GM21576 (cell line): ENCODE measurements around the gene APCDD1.
"Not testable (repeated sequence)": the region's sequence is repeated elsewhere in the genome, so short reads cannot be mapped to it uniquely, and the experiment has no call there.

Experiments used
- ATAC-seq: cut with Tn5 transposase; IDR thresholded peaks from one replicate; pipeline ENCODE4 v1.9.1; 2021; ENCODE audit warnings: mild to moderate bottlenecking, moderate library complexity; ENCODE audit not compliant: unreplicated experiment

The APCDD1 gene

DNA sequence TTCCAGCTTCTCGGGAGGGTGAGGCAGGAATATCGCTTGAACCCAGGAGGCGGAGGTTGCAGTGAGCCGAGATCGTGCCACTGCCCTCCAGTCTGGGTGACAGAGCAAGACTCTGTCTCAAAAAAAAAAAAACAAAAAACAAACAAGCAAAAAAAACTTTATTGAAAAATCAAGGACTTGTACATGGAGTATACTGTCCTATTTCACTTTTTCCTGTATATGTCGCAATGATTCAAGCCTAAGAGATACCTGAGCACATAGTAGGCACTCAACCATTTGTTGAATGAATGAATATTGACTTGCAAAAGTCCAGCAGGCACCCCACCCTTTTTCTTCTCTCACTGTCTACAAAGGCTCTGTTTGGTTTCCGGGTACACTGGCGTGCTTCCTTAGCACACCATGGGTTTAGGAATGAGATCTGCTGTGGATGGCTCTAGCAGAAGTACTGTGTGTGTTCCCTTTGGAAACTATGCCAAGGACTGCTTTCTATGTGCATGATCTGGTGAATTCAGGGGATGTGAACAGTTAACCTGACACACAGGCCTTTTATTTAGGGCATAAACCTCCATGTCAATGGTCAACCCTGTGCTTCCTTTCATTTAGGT, 6.1 kb downstream of the APCDD1 start:
- ATAC-seq: no peak

DNA sequence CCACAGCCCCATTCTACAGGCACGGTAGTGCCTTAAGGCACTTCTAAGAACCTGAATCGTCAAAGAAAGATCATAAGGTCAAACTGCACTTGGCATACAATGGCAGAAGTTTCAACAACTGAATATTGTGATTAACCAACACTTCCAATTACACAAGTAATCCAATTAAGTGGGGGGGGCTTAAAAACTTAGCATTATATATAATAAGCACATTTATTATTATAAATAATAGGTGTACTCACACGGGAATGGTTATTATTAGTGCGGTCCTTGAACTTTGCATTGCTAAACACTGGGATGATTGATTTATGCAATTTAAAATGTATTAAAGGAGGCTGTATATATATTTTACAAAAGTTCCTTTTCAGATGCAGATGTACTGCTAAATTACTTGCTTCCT, 7.6 kb downstream of the APCDD1 start:
- no peak for ATAC-seq

DNA sequence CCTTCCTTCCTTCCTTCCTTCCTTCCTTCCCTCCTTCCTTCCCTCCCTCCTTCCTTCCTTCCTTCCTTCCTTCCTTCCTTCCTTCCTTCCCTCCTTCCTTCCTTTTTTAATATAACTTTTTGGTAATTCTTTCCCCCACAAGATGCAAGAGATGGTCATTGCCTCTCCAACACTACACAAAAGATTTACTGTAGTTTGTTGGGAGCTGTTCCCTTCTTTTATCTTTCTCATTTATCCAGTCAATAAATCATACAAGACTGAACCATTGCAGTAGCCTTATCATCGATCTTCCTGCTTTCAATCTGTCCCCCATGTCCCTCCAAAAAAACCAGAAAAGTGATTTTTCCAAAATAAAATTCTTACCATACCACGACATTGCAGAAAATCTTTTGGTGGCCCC, 8.2 kb downstream of the APCDD1 start:
- ATAC-seq: no peak

DNA sequence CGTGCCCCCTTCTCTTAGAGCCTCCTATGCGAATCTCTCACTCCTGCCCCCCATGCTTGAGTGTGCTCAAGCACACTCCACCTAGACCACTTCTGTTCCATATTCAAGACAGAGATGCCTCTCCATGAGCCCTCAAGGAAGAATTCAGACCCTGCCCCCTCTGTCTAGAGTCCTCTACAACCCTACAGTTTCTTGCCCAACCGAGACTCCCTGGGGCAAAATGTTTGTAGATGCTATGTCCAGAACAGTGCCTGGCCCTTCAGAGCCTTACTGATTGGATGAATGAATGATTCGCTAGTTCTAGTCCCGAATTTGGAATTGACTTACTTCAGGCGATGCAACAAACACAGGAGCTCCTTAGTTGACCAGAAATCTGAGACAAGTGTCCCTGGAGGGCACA, 8.7 kb downstream of the APCDD1 start:
- no peak for ATAC-seq

DNA sequence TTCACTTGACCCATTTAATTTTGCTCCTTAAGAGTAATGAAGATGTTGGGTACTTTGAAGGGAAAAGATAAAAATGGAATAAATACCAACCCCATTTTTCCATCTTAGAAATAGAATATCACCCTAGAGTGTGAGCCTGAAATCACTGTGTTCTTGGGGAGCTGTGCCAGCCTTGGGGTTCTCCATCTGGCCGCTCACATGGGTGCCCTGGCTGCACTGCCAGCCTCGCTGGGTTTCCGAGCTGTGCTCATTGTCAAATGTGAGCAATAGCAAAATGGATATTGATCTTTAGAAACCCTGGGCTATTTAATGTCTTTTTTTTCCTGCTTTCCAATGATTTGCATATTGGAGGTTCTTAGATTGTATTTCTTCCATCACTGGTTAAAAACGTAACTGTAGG, 9.3 kb downstream of the APCDD1 start:
- no peak for ATAC-seq

DNA sequence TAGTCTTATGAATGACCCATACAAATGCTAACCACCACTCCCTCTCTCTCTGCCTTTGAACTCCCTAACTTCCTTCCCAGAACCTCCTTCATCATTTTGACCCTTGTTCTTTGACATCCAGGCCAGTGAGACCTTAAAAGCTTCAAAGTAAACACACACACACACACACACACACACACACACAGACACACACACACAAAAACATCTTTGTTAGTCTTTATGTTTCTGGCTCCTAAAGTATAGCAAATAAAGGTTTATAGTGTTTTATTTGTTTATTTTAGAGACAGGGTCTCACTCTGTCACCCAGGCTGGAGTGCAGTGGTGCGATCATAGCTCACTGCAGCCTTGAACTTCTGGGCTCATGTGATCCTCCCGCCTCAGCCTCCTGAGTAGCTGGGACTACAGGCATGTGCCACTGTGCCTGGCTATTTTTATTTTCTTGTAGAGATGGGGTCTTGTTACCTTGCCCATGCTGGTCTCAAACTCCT, 9.8 kb downstream of the APCDD1 start:
- not testable (repeated sequence) for ATAC-seq

DNA sequence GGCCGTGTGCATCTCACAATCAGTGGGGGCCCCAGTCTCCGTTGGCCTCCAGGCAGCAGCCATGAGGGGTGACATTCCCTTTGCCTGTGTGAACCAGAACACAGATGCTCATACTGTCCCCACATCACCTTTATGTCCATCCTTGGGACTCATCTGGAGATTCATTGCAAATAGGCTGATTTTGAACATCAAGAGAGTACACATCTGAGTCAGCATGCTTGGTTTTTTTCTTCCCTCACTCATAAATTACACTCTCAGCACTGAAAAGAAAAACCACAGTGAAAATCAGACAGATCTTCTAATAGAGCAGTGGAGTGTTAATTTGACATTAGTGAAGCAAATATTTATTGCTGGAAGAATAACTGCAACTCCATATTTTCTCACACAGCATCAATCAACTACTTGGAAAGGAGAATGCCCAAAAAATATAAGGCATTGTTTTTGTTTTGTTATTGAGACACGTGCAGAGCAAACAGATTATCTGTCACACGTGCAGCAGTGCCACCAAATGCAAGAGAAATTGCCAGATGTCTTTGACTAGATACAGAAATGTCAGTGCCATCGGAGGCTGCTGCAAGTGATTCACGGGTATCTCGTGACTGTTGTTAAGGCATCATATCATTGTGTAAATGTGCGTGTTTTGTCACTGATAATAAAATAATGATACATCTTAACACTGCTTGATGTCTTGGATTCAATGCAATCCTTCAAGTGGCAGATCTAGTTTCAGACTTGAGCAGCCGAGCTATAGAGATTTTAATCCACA, 10.9 kb downstream of the APCDD1 start:
- ATAC-seq: no peak

DNA sequence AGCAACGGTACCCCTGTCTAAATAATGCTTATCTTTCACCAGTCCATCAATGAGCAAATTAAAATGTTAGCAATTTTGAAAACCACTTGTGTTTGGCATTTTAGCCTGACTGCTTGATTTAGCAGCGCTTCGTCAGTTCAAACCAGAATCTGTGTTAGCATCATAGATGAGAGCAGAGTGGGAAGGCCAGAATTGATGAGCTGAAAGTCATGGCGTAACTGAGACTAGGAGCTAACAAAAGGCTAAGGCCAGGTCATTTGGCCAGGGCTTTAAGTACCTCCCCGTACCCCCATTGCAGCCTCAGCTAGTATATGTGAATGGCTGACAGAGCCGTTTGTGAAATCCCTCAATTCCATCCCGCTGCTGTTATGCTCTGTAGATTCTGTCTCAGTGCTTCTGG, 16.0 kb downstream of the APCDD1 start:
- no peak for ATAC-seq

DNA sequence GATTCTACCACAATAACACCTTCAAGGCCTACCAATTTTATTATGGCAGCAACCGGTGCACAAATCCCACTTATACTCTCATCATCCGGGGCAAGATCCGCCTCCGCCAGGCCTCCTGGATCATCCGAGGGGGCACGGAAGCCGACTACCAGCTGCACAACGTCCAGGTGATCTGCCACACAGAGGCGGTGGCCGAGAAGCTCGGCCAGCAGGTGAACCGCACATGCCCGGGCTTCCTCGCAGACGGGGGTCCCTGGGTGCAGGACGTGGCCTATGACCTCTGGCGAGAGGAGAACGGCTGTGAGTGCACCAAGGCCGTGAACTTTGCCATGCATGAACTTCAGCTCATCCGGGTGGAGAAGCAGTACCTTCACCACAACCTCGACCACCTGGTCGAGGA, 17.1 kb downstream of the APCDD1 start:
- ATAC-seq: no peak

DNA sequence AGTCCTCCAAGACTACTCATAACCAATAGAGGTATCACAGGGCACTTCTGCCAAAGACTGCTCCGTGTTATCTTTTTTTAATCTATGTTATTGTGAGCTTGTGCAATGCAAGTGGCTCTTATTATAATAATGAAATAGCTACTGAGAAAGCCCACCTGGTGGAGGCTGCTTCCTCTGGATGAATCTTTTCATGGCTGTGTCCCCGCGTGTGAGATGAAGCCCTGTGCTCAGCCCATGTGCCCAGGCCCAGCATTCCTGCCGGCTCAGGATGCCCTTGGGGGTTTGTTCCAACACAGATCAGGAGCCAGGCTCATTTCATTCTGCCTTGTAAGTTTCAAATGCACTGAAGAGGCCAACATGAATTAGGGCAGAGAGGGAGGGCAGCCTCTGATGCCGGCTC, 18.7 kb downstream of the APCDD1 start:
- no peak for ATAC-seq

DNA sequence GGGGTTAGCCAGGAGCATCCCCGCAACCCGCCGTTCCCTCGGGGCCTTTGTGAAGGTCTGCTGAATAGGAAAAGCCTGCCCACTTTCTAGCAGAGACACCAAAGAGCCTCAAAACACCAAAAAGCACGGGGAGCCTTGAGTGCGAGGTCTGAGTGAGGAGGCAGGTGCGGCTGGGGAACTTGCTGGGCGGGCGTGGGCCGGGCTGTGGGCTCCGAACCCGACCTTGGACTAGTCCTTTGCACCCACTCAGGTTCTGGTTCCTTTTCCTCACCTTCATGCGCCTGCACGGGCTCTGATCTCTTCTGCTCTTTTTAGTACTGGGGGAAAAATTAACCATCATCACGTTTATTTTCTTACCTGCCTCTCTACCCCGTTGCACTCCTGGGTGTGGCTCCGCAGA, 19.9 kb downstream of the APCDD1 start:
- no peak for ATAC-seq

DNA sequence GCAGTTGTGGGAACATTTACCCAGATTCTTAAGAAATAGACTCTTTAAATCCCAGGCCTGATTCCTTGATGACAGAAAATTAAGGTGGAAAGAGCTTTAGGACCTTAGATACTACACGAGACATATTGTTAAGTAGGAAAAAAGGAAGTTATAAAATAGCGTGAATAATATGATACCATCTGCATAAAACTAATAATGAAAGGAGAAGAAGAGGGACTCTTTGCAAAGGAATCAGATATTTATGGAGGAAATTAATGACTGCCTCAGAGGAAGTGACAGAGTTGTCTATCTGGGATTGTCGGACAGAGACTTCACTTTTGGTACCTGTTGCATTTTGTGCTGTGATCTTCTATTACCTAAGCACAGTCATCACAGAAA, 20.8 kb downstream of the APCDD1 start:
- no peak for ATAC-seq

DNA sequence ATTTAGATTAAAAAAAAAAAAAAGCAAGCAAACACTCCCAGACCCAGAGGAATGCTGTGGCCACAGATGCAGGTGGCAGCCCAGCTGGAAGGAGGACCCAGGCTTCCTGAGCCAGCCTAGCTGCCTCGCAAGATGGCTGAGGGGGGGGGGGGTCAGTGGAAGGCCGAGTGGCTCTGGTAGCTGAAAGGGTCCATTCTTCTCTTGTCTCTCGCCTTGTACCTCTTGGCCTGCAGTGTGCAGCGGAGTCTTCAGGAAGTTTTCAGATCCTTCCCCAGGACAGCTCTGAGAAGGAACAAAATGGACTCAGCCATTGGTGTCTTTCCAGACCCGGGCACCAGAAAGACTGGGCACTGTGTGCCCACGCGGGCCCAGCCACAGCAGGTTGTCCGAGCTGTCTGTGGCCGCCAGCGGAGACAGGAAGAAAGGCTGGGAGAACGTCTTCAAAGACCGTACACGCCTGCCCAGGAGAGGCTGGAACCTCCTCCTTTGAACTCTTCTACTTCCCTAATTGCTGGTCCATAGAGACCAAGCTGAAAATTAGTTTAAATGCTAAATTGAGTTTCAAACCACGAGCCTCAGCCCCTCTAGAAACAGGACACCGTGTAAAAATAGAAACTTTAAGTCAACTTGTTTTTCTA, 21.3 kb downstream of the APCDD1 start:
- ATAC-seq: no peak

DNA sequence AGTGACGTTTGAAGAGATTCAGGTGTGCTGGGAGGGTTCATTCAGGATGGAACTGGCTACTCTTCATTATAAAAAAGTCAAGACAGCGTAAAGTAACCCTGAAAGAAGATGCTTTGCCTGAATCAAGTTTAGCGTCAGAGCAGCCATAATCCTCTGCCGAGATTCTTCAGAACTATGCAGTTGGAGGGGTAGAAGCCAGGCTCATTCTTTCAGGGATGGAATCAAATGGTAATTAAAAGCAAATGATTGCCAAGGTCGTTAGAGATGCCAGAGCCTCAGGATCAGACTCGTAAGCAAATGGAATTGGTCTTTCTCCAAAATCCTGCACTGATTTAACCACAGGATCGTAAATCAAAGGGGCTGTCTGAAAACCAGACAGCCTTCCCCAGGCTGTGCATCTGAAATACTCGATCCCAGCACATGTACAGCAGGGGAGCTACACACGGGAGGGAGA, 21.9 kb downstream of the APCDD1 start:
- ATAC-seq: no peak

DNA sequence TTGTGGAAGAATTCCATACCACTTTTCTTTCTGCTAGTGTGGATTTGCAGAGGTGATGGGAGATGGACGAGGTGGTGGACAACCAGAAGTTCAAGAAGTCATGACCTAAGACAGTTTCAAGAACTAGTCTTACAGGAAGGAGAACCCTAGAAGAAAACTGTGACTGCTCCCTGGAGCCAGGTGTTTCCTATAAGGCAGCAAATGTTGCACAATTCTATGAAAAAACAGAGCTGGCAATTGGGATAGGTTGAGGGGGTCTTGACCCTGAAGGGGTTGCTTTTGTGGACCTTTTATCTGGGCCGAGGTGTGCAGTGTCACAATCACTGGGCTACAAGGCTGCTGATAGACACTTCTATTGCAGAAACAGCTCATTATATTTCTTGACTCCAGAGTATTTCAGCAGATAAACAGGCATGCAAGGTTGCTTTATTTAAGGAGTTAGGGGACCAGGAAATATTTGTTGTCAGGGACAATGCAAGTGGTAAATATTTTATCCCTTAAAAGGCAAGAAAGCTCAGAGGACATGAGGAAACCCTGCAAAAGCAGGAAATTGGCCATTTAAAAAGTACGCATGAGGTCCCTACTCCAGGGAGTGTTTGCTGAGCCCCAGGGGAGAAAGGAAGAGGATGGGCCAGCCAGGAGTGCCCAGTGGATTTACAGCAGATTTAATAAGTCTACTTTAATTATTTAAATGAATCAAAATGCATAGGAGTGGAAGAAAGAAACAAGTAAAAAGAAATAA, 22.9 kb downstream of the APCDD1 start:
- no peak for ATAC-seq

DNA sequence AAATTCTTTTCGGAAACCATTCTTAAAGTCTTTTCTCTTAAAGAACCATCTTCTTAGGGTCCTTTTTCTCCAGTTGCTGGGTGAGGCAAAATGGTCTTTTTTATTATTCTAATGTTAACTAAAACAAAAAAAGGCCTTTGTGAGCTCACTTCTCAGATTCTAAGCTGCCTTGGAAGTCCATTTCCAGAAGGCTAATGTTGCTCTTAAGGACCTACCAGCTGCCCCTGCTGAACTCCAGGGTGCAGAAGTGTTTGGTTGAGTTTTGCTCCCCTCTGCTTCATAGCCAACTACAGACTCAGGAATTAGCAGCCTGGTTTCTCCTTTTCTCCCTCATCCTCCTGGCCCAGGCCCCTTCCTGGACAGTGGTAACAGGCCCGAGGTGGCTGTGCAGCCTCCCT, 23.4 kb downstream of the APCDD1 start:
- ATAC-seq: no peak

DNA sequence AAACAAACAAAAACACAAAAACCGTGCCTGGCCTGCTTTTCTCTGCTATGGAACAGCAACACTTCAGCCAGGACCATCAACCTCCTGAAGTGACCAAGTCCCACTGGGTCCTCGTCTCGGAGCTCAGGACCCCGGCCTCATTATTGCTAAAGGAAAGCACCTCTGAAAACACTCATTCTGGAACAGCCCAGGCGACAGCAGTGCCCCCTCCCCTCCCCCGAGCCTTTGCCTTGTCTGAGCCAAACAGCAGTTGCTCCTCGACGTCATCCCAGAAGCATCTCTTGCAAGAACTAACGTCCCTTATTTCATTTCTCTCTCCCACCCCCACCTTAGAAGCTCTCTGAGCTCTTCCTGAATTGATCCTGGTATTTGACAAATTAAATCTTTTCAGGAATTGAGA, 27.4 kb downstream of the APCDD1 start:
- ATAC-seq: no peak

DNA sequence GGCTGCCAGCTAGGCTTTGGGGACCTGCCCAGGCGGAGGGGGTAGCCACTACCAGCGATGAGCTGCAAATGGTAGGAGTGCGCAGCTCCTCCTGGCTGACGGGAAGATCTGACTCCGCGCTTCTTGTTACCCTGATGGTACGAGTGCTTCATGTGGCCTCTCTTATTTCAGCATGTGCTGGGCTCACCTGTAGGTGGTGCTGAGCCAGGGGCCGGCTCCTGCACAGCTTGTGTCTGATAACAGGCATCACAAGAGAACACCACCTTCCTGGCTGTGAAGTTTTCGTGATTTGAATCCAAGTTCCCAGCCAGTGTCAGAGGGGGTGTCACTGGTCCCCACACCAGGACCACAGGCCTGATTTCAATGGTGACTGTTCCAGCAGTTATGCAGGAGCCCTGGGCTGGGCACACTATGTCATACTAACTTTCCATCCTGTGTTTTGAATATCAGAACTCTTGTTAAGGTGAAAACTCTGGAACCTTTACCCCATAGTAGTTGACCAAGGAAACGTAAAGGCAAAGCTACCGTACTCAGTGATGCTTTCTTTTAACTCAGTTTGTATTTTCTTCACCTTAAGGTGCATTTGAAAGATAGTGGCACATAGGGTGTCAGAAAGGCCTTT, 28.0 kb downstream of the APCDD1 start:
- peak; percentile 1 for ATAC-seq

DNA sequence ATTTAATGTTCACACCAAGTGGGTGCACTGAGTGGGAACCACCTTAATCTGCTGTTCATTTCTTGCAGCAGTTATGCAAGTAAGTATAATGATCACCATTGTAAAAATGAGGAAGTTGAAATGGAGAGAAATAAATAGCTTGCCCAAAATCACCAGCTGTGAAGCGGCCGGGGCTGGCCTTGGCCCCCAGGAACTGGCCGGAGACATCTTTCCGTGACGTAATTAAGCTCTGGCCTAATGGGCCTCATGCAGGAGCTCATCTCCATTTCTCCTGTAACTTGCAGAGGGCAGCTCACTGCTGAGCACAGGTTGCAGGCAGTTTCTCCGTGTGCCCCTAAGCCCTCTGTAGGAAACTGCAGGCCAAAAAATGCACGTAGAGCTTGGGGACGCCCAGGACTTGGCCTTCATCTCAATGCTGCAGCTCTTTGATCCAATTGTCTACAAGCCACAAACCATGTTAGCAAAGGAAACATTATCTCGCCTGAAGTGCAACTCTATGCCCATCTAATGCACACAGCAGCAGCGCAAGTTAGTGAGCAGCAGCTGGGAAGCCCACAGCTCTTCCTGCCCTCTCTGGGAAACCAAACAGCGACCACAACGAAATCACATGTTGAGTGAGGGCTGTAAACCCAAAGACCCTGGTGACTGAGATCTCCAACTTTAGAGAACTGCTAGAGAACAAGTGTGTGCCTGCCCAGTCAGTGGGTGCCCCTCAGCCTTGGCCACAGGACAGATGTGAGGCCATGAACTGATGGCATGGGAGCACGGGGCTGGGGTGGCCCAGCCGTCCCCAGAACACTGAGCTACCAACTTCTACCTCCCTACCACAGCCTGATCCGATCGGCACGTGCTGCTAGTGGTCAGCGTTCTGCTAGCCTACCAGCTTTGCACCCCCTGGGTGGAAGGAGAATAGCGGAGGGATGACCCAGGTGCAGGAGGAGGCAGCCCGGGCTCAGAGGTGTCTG, 28.8 kb downstream of the APCDD1 start:
- peak; percentile 77 for ATAC-seq

DNA sequence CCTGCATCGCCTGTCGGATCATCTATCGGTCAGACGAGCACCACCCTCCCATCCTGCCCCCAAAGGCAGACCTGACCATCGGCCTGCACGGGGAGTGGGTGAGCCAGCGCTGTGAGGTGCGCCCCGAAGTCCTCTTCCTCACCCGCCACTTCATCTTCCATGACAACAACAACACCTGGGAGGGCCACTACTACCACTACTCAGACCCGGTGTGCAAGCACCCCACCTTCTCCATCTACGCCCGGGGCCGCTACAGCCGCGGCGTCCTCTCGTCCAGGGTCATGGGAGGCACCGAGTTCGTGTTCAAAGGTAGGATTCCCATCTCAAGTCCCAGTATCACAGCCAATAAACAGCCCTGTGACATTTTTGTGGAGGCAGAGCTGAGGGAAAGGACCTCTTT, 31.0 kb downstream of the APCDD1 start:
- ATAC-seq: no peak
